IMR-90 (cell line): ENCODE results near the gene XPO4. TPM values are rescaled to one million over a fixed set of nuclear protein-coding genes. Genes with fewer than 3 reads are reported as not detected.

Experiments
- ATAC-seq: fragments of 200-7000 bp; cut with Tn5 transposase; 2 replicates; pipeline ENCODE4 v1.9.1; 2020; ENCODE audit warnings: low read depth, mild to moderate bottlenecking, moderate library complexity
- BruUV-seq: library from RNA; stranded (reverse); fragments of 400-500 nt; replicated peaks from 2 replicates; lab custom pipeline; 2021; lab: Mats Ljungman, UMichigan
- CTCF ChIA-PET: fragments of 300-600 bp; formaldehyde crosslinking; extraction: SDS; loops from one replicate; lab custom pipeline; 2021; ENCODE audit warnings: antibody characterized with exemption; lab: Yijun Ruan, JAX
- POLR2A ChIA-PET: fragments of 300-600 bp; sonication (Branson Sonifier 250); formaldehyde crosslinking; loops from one replicate; lab custom pipeline; 2022; ENCODE audit warnings: antibody characterized with exemption; ENCODE audit not compliant: unreplicated experiment; lab: Charles Lee
- DNase-seq: peaks from one replicate; pipeline ENCODE4 v3.0.0; 2013
- H2AFZ ChIP-seq: replicated peaks from 2 replicates; pipeline ENCODE3; 2013; ENCODE audit warnings: low read length, mild to moderate bottlenecking; ENCODE audit not compliant: poor library complexity
- H2AK5ac ChIP-seq: 2 replicates; pipeline ENCODE4 v1.6.1; 2013; ENCODE audit warnings: low read depth, low read length, inconsistent platforms
- H2AK9ac ChIP-seq: replicated peaks from 2 replicates; pipeline ENCODE3; 2013; ENCODE audit warnings: mild to moderate bottlenecking, low read depth, low read length, moderate library complexity; ENCODE audit not compliant: poor library complexity
- H2BK120ac ChIP-seq: 2 replicates; pipeline ENCODE4 v1.6.1; 2013; ENCODE audit warnings: low read depth, low read length, inconsistent platforms
- H2BK15ac ChIP-seq: 3 replicates; pipeline ENCODE4 v1.6.1; 2013; ENCODE audit warnings: low read depth, low read length, inconsistent platforms
- H2BK20ac ChIP-seq: 2 replicates; pipeline ENCODE4 v1.6.1; 2013; ENCODE audit warnings: low read depth, mild to moderate bottlenecking, inconsistent platforms, low read length, moderate library complexity
- H2BK5ac ChIP-seq: 2 replicates; pipeline ENCODE4 v1.6.1; 2013; ENCODE audit warnings: mild to moderate bottlenecking, low read depth, low read length, inconsistent platforms; ENCODE audit not compliant: poor library complexity, severe bottlenecking
- H3K14ac ChIP-seq: replicated peaks from 2 replicates; pipeline ENCODE4 v1.6.1; 2013; ENCODE audit warnings: low read depth, low read length, inconsistent platforms
- H3K18ac ChIP-seq: 2 replicates; pipeline ENCODE4 v1.6.1; 2013; ENCODE audit warnings: low read depth, low read length, control low read depth
- H3K23ac ChIP-seq: 2 replicates; pipeline ENCODE4 v1.6.1; 2013; ENCODE audit warnings: low read depth, low read length, inconsistent platforms
- H3K27ac ChIP-seq: 2 replicates; pipeline ENCODE4 v1.5.1; 2013; ENCODE audit warnings: mild to moderate bottlenecking, control low read depth, low read length; ENCODE audit not compliant: insufficient read depth
- H3K27me3 ChIP-seq: 2 replicates; pipeline ENCODE4 v1.6.1; 2013; ENCODE audit warnings: low read length; ENCODE audit not compliant: control insufficient read depth, insufficient read depth
- H3K36me3 ChIP-seq: 2 replicates; pipeline ENCODE4 v1.6.1; 2013; ENCODE audit warnings: low read length, mixed read lengths; ENCODE audit not compliant: control insufficient read depth, insufficient read depth
- H3K4ac ChIP-seq: 2 replicates; pipeline ENCODE4 v1.6.1; 2013; ENCODE audit warnings: low read depth, low read length, inconsistent platforms
- H3K4me1 ChIP-seq: 2 replicates; pipeline ENCODE4 v1.6.1; 2013; ENCODE audit warnings: low read length, mixed read lengths; ENCODE audit not compliant: control insufficient read depth, insufficient read depth
- H3K4me2 ChIP-seq: 2 replicates; pipeline ENCODE4 v1.6.1; 2013; ENCODE audit warnings: low read depth, mild to moderate bottlenecking, control low read depth, low read length, moderate library complexity
- H3K4me3 ChIP-seq: 2 replicates; pipeline ENCODE4 v1.5.1; 2013; ENCODE audit warnings: low read depth, mild to moderate bottlenecking, control low read depth, low read length, moderate library complexity; ENCODE audit not compliant: insufficient read depth
- H3K56ac ChIP-seq: 2 replicates; pipeline ENCODE4 v1.6.1; 2013; ENCODE audit warnings: low read length, inconsistent platforms; ENCODE audit not compliant: insufficient read depth; ENCODE audit errors: extremely low read depth
- H3K79me1 ChIP-seq, 2 experiments: 2 replicates each; pipeline ENCODE4 v1.6.1; 2013; ENCODE audit warnings: low read length in 2 of 2, inconsistent platforms in 1 of 2, low read depth in 1 of 2
- H3K9ac ChIP-seq: 2 replicates; pipeline ENCODE4 v1.6.1; 2013; ENCODE audit warnings: low read depth, low read length, control low read depth
- H3K9me1 ChIP-seq: 2 replicates; pipeline ENCODE4 v1.6.1; 2013; ENCODE audit warnings: low read length, inconsistent platforms; ENCODE audit not compliant: insufficient read depth
- H3K9me3 ChIP-seq: 2 replicates; pipeline ENCODE4 v1.6.1; 2013; ENCODE audit warnings: low read length; ENCODE audit not compliant: control insufficient read depth, insufficient read depth
- H4K20me1 ChIP-seq: 2 replicates; pipeline ENCODE4 v1.6.1; 2013; ENCODE audit warnings: low read length, inconsistent platforms; ENCODE audit not compliant: insufficient read depth
- H4K5ac ChIP-seq: 2 replicates; pipeline ENCODE4 v1.6.1; 2013; ENCODE audit warnings: mild to moderate bottlenecking, low read depth, low read length, control low read depth
- H4K8ac ChIP-seq, 2 experiments: 2 replicates each; pipeline ENCODE4 v1.6.1; 2013; ENCODE audit warnings: low read depth in 2 of 2, low read length in 2 of 2, control low read depth in 1 of 2, inconsistent platforms in 1 of 2
- H4K91ac ChIP-seq: 2 replicates; pipeline ENCODE4 v1.6.1; 2013; ENCODE audit warnings: low read depth, low read length, inconsistent platforms; ENCODE audit not compliant: insufficient read depth
- MAFK ChIP-seq: IDR thresholded peaks from 2 replicates; pipeline ENCODE4 v1.6.1; 2012; ENCODE audit warnings: low read depth, low read length, improper control_type of control experiment
- USF2 ChIP-seq: fragments of 150-350 bp; IDR thresholded peaks from 2 replicates; pipeline ENCODE4 v1.6.1; 2017; ENCODE audit warnings: mild to moderate bottlenecking, antibody characterized with exemption, low read length, low read depth
- WGBS, 2 experiments: methylation state at CpG; one replicate each; pipeline versions ENCODE4 v1.1.5 to v1.1.7; 2013; ENCODE audit warnings: missing lambda C conversion rate in 2 of 2; ENCODE audit not compliant: insufficient read length in 1 of 2; ENCODE audit errors: extremely low coverage in 2 of 2; 5-methylcytosine and 5-hydroxymethylcytosine counted together
- dilution Hi-C: fragments of 300-500 bp; cut with HindIII; formaldehyde crosslinking; loops from one replicate; pipeline ENCODE4 v1.14.3; 2018; ENCODE audit warnings: low sequenced_read_pairs; ENCODE audit not compliant: unreplicated experiment
- in situ Hi-C: fragments of 300-500 bp; cut with MboI; formaldehyde crosslinking; loops from 3 replicates; pipeline ENCODE4 v1.14.3; 2019; ENCODE audit warnings: low sequenced_read_pairs, inconsistent platforms, mixed read lengths
- intact Hi-C: fragments of 100-400 bp; cut with micrococcal nuclease; formaldehyde crosslinking; loops from 2 replicates; pipeline ENCODE4 v1.10.0; 2022
- polyA plus RNA-seq, 3 experiments: library from polyadenylated mRNA; depleted of rRNA; stranded (reverse); fragments of >200 nt; gene quantifications; 2 replicates each; pipeline ENCODE4 v1.2.3, GENCODE V29; 2012; ENCODE audit warnings: low replicate concordance in 1 of 3
- total RNA-seq: library from RNA; depleted of rRNA; stranded (reverse); fragments of >200 nt; gene quantifications from 2 replicates; pipeline ENCODE4 v1.2.3, GENCODE V29; 2012
- TF ChIP-seq, protein P1 (sequence below): fragments of 150-350 bp; IDR thresholded peaks from 2 replicates; pipeline ENCODE4 v1.6.1; 2016; ENCODE audit warnings: low read depth, mild to moderate bottlenecking, low read length, moderate library complexity, borderline replicate concordance

Gene XPO4
- total and polyA plus RNA-seq, 2 of the 4 experiments (the other 2 are of a cell fraction): 5.0 to 21.1 TPM

DNA sequence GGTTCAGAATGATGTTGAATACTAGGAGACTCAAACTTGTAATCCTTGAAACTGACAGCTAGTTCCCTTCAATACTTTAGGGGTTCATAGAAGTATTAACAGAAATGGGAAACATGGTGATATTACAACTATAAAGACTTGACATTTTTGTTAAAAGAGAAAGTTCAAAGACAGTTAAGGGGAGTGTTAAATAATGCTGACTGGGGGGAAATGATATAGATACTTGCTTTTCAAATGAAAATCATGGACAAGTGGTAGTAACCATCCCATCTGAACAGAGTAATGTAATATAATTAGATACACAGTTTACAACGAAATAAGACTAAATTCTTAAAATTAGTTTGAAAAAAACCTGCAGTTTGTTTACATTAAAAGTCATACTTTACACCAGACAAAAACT lies 122.2 kb downstream of the XPO4 start:
- Histone ChIP-seq H3K23ac (no peak overlapping the region), H4K8ac (no peak overlapping the region), H3K36me3 (peaks cover 13% of the 10 kb centered on the region), H3K4me2 (no peak overlapping the region), H3K9me1 (no peaks in the 10 kb centered on the region; the same call in 1 of the 2 replicates), H2AK5ac (no peak overlapping the region), H2BK20ac (no peak overlapping the region), H3K4me1 (no peaks in the 10 kb centered on the region), H2BK120ac (no peak overlapping the region), H3K4me3 (no peak overlapping the region), H3K14ac (no peak overlapping the region), H3K56ac (no peak overlapping the region), H3K9me3 (no peaks in the 10 kb centered on the region), H3K9ac (no peak overlapping the region), H3K27ac (no peak overlapping the region), H4K20me1 (no peaks in the 10 kb centered on the region), H3K79me1 (no peaks in the 10 kb centered on the region; a peak in 1 of 4 replicates), H2BK15ac (no peak overlapping the region), H4K5ac (no peak overlapping the region), H2BK5ac (no peak overlapping the region), H3K27me3 (no peaks in the 10 kb centered on the region), H4K91ac (no peak overlapping the region), H3K18ac (no peak overlapping the region), H2AFZ (no peak overlapping the region), H2AK9ac (no peak overlapping the region), H3K4ac (no peak overlapping the region)
- in situ Hi-C loops: no loop called here
- ChIA-PET CTCF (no interaction called here), POLR2A (no interaction called here)
- TF ChIP-seq, protein P1, sequence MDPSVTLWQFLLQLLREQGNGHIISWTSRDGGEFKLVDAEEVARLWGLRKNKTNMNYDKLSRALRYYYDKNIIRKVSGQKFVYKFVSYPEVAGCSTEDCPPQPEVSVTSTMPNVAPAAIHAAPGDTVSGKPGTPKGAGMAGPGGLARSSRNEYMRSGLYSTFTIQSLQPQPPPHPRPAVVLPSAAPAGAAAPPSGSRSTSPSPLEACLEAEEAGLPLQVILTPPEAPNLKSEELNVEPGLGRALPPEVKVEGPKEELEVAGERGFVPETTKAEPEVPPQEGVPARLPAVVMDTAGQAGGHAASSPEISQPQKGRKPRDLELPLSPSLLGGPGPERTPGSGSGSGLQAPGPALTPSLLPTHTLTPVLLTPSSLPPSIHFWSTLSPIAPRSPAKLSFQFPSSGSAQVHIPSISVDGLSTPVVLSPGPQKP: no peak
- TF ChIP-seq USF2 (no peak), MAFK (peak; percentile 92)
- ATAC-seq (no peak), DNase-seq (no peak)
- no TSS peak for BruUV-seq
- dilution Hi-C loops: no loop called here
- intact Hi-C loops: no loop called here
- no CpG with 5 or more reads among the region's 1 CpG for WGBS, 2 experiments
